K562 (cell line): ENCODE data around the gene POU2AF2.

Experiments used
- CHD2 ChIP-seq: IDR thresholded peaks from 2 replicates; pipeline ENCODE4 v1.6.1; 2011; ENCODE audit warnings: low read depth, low read length
- HINFP ChIP-seq: fragments of 450-650 bp; conservative IDR thresholded peaks from 2 replicates; pipeline ENCODE4 v1.6.1; 2016; ENCODE audit warnings: missing genetic modification characterization, low read depth, mild to moderate bottlenecking, control low read depth, missing compliant biosample characterization
- POLR2A ChIP-seq: fragments of 450-650 bp; conservative IDR thresholded peaks from 2 replicates; pipeline ENCODE4 v1.6.1; 2016
- PREB ChIP-seq: sonication (generic); formaldehyde crosslinking; IDR thresholded peaks from 2 replicates; pipeline ENCODE4 v1.8.1; 2023; ENCODE audit warnings: mild to moderate bottlenecking, missing genetic modification reagents
- SETDB1 ChIP-seq: IDR thresholded peaks from one replicate; pipeline ENCODE4 v1.6.1; 2012; ENCODE audit warnings: low read length, control low read depth, inconsistent platforms
- SRSF1 ChIP-seq: fragments of 200-400 bp; formaldehyde crosslinking; IDR thresholded peaks from 2 replicates; pipeline ENCODE4 v1.6.1; 2017; ENCODE audit warnings: mild to moderate bottlenecking, low read depth, low read length, moderate library complexity
- XRCC3 ChIP-seq: fragments of 450-650 bp; IDR thresholded peaks from 2 replicates; pipeline ENCODE4 v1.6.1; 2017; ENCODE audit warnings: mild to moderate bottlenecking, moderate library complexity
- YY1 ChIP-seq, 3 experiments: IDR thresholded peaks; 2 replicates each; pipeline ENCODE4 v1.6.1; 2011; ENCODE audit warnings: low read length in 2 of 3, mild to moderate bottlenecking in 2 of 3, moderate library complexity in 2 of 3, borderline replicate concordance in 1 of 3, control low read depth in 1 of 3, low read depth in 1 of 3; ENCODE audit not compliant: insufficient read depth in 3 of 3, insufficient replicate concordance in 2 of 3, control insufficient read depth in 1 of 3, insufficient read length in 1 of 3; ENCODE audit errors: extremely low read depth in 1 of 3
- ZNF449 ChIP-seq: fragments of 250-450 bp; sonication (Bioruptor Pico); IDR thresholded peaks from 2 replicates; pipeline ENCODE4 v1.8.0; 2022; ENCODE audit warnings: moderate library complexity, mild to moderate bottlenecking, inconsistent platforms

DNA sequence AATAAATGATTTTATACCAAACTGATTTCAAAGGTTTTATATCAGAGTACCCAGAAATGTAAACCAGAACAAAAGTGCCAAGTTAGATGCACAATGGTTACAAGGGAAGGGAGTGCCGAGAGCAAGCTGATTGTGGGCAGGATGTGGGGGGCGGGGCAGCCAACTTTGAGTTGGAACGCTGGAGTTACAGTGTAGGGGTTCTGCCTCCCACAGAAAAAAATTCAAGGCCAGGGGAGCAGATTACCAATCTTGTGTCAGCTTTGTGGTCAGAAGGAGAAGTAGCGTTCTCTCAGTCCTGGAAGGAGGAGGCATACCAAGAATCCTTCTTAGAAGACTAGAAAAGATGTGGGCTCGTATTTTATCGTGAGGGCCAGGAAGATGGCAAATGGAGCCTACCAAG, 15.9 kb upstream of the POU2AF2 start:
- TF ChIP-seq CHD2 = no peak
- no peak for TF ChIP-seq ZNF449
- TF ChIP-seq SRSF1 = no peak
- no peak for TF ChIP-seq PREB (CRISPR knock-in tag)
- TF ChIP-seq SETDB1 = no peak
- TF ChIP-seq HINFP = no peak
- TF ChIP-seq XRCC3 = no peak
- TF ChIP-seq YY1 (IDR thresholded peaks at IDR 0.05; ENCODE audit: borderline replicate concordance in 1 of 3, control insufficient read depth in 1 of 3, extremely low read depth in 1 of 3, insufficient read depth in 3 of 3, insufficient read length in 1 of 3, insufficient replicate concordance in 2 of 3, low read depth in 1 of 3, low read length in 2 of 3) = no peak
- TF ChIP-seq POLR2A = no peak
